ENCODE results near the gene WDR38.

Gene WDR38

DNA sequence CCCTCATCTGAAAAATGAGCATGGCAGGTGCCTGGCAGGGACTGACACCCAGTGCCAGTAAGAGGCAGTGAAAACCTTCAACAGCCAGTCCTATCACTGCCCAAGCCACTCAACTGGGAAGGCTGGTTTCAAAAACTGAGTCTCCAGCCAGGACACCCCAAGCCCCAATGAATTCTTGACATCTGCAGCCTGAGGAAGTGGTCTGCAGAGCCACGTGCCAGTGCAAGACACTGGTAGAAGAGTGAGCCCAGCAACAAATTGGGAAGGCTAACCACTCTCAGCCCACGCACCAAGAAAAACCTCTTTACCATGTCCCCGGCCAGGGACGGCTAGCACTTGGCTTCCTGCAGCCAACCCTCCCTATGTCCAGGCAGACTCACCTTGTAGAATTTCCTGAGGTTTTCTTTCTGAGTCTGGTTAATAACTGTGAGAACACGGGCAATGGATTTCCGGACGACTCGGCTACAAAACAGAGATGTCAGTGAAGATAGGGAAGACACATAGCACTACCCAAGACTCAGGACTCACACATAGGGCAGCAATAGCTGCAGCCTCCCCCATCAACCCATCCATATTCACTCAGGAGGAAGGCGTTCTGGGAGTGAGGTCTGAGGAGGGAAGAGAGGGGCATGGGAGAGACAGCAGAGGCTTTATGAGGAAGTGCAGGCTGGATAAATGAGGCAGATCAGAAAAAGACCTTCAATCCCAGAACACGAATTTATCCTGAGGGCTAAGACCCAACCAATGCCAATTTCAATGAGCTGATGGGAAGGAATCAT lies 6.7 kb downstream of the WDR38 start:
- no peak for DNase-seq

- no peak for DNase-seq
These were observed 7.5 kb downstream of the WDR38 start for GRCh38 chr9:124860582-124861341.

GRCh38 chr9:124861342-124862229 lies 8.3 kb downstream of the WDR38 start, which contains the start of the genes ARPC5L and RPL35:
TSS of gene ARPC5L (plus strand) at chr9:124862130. CDS start at chr9:124869291, 7,161 bp downstream.
TSS of gene RPL35 (minus strand) at chr9:124861957. CDS start at chr9:124861912, 45 bp downstream.
- peak; percentile 94 for DNase-seq

DNA sequence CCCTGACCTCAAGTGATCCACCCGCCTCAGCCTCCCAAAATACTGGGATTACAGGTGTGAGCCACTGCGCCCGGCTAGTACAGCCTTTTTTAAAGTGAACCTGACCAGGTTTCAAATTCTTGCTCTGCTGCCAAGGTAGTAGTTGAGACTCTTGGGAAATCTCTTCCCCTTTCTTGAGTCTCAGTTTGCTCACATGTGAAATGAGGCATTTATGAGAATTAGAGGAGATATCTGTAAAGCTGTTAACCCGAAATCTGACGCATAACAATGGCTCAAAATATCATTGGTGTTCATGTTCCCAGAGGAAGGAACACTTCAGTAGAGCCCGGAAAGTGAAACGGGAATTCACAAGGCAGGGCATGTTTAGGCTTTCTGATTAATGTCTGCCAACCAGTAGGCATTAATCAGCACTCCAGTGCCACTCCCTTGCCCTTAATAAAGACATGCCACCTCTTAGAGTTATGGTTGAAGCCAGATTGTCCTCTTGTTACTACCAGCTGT lies 10.2 kb downstream of the WDR38 start:
- DNase-seq: peak; percentile 16

GRCh38 chr9:124868511-124869465 lies 15.5 kb downstream of the WDR38 start:
- peak; percentile 82 for DNase-seq

DNA sequence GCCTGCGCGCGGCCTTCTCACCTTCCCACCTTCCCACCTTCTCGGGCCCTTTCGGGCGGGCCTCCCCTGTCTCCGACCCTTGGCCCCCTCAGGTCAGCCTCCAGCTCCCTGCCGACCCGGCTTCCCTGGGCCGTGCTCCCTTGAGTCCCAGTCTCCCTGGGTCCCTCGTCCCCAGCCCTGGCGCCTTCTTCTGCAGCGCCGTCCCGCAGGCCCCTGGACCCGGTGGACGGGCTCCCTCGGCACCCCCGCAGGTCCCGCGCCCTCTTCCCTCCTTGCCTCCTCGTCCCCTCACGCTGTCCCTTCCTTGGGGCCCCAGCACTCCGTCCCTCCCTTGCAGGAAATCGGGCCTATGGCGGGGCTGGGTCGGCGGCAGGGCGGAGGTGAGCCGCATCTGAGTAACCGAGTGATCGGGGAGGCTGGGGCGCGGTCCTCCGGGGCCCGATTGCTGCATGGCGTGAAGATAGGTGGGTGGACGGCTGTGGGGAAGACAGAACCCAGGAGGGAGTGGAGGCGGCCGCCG lies 16.3 kb downstream of the WDR38 start:
- no peak for DNase-seq

- DNase-seq: no peak
These were observed 16.8 kb downstream of the WDR38 start for GRCh38 chr9:124869986-124870560.

- DNase-seq: no peak
These were observed 17.5 kb downstream of the WDR38 start for GRCh38 chr9:124870723-124871122.

GRCh38 chr9:124871156-124871561 lies 17.9 kb downstream of the WDR38 start:
- no peak for DNase-seq

DNA sequence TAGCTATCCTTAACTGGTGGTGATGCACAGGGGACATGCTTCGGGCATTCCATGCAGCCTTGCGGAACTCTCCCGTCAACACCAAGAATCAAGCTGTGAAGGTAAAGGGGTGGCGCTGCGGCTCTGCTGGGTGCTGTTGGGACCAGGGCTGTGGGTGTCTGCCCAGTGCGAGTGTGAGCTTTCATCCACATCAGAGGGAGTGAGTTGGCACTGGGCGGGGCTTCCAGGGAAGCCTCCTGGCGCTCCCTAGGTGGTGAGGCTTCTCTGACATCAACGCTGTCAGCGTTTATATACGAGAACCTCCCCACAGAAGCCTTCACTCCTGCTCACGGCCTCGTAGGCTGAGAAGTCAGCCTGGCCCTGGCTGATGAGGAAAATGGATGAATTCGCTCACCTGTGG lies 20.4 kb downstream of the WDR38 start:
- no peak for DNase-seq

DNA sequence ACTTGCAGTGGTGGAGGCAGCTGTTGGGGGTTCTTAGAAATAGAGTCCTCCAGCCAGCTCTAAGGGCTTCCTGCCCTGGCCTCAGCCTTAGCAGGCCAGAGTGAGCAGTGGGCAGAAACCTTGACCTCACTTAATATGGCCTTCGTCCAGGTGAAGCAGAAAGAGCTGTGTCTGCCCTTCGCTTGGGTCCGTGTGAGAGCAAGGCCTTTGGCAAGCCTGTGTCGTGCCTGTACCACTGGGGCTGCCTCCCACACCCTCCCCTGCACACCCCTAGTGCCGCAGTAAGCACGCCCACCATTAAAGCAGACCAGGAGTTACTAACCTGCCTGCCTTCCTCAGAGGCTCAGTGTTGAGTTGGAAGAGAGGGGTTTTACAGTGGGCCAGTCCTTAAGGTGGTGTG lies 22.2 kb downstream of the WDR38 start:
- no peak for DNase-seq

DNA sequence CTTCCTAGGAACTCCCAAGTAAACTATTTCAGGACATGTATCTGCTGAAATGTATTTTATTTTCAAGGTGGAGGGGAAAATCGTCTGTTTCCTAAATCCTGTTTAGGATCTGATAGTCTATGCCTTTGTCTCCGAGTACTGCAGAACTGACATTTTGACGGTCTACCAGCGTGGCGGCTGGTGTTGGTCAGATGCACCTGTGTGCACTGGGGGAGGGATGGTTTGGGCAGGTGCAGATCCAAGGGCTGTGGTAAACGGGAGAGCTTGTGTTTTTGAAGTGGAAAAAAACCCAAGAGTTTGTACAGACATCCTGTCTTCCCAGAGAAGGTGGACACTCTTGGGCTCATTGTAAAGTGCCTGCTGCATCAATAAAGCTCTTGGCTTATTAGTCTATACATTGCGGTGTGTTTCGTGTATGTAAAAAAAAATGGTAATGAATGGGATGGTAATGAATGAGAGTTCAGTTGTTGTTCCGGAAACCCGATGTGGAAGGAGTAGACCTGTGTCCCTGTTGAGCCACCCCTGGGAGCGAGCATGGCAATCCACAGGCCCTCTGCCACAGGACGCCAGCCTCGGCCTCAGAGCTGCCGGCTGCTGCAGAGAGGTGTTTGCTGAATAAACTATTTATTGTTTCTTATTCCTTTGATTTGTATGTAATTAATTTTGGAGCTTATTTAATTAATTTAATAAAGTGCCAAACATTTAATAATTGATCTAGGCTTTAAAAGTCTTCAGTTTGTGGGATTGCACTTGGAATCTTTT lies 23.9 kb downstream of the WDR38 start:
- DNase-seq: no peak

- no peak for DNase-seq
These were observed 24.8 kb downstream of the WDR38 start for GRCh38 chr9:124878021-124878420.

DNA sequence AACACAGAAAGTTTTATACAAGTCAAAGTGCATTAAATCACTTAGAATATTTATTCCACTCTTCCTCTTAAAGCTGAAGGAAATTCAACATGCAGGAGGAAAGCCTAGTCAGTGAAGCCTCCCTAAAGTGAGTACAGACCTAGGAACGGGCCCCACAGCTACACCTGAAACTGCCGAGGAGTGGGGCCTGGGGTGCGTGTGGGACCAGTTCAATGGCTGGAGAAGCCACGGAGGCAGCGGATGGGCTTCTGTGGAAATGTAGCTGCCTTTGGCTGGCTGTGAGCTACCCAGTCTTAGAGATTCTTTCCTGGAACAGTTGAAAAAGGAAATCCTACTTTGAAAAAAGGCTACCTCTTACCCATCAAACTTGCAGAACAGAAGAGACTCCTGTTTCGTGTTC lies 25.3 kb downstream of the WDR38 start:
- no peak for DNase-seq

GRCh38 chr9:124879226-124879625 lies 26.0 kb downstream of the WDR38 start:
- DNase-seq: no peak

DNA sequence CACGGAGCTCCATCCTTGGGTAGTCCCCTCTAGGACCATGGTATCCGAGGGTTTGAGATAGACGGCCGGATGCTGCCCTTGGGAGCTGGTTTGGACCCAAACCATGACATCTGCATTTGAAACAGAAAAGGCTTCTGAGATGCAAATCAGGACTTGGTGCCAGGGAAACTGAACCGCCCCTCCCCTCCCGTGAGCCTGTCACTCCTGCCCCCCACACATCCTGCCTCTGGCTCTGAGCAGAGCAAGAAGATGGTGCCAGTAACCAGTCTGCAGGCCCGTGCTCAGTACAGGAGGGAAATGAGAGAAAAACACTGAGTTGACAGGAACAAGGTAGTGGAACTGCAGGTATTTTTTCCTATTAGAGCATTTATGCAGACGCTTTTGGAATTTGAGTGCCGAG lies 27.2 kb downstream of the WDR38 start:
- DNase-seq: no peak

- no peak for DNase-seq
These were observed 28.0 kb downstream of the WDR38 start for GRCh38 chr9:124881138-124881743.

- DNase-seq: peak; percentile 50
These were observed 29.0 kb downstream of the WDR38 start for GRCh38 chr9:124882231-124882630.

DNA sequence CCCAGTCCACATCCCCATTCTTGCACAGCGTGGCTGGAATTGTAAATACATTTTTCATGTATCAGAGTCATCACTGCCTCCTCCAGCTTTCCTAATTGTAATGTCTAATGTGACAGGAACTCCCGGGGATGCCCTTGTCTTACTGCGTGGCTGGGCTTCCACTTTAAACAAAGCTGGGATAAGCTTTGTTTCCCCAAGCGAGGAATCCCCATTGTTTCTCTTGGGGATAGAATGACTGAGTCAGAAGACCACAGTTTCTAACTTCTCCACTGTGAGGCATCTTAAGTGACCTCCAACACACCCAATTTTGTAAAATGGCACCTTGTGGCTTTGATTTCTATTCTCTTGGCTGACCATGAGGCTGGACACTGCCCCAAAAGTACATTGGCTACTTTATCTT lies 31.1 kb downstream of the WDR38 start:
- DNase-seq: no peak

DNA sequence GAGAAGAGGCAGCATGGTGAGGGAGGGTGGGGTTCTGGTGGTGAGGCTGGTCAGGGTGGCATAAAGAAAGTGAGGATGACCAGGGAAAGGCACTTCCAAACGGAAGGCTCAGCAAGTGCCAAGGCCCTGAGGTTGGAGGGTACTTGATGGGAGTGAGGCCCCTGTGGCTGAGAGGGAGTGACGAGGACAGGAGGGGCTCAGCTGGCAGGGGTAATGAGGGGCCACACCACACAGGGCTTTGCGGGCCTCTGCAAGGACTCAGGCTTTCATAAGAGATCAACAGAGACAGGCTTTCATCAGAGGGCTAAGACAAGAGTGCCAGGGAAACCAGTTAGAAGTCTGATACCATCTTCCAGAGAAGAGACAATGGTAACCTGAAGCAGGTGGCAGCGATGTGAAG lies 32.3 kb downstream of the WDR38 start:
- no peak for DNase-seq
